Measurements from ENCODE around the gene CYCS. TPM values are rescaled to one million over a fixed set of nuclear protein-coding genes. Genes with fewer than 3 reads are reported as not detected.

Gene CYCS
- total and polyA plus RNA-seq, 2 experiments from 2014 or later = 91.3 to 155 TPM

DNA sequence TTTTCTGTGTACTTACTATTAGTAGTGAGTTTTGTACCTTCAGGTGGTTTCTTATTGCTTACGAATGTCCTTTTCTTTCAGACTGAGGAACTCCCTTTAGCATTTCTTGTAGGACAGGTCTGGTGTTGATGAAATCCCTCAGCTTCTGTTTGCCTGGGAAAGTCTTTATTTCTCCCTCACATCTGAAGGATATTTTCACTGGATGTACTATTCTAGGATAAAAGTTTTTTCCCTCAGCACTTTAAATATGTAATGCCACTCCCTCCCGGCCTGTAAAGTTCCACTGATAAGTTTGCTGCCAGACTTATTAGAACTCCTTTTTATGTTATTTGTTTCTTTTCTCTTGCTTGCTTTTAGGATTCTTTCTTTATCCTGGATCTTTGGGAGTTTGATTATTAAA is 1.7 kb upstream of the CYCS start:
- peak overlapping the region; percentile 23 for H3K4me2 ChIP-seq
- peaks cover 27% of the 10 kb centered on the region for H3K79me2 ChIP-seq
- peak overlapping the region; percentile 87 for H3K27ac ChIP-seq
- H3K9me2 ChIP-seq (replicated peaks; ENCODE audit: insufficient read depth) = no peaks in the 10 kb centered on the region
- H3K27me3 ChIP-seq = no peaks in the 10 kb centered on the region
- H2AFZ ChIP-seq = peak overlapping the region; percentile 15
- no peaks in the 10 kb centered on the region for H3K9me3 ChIP-seq (ENCODE audit: low read depth)
- no peak for DNase-seq (ENCODE audit: low spot score)
- TF ChIP-seq, protein P1, sequence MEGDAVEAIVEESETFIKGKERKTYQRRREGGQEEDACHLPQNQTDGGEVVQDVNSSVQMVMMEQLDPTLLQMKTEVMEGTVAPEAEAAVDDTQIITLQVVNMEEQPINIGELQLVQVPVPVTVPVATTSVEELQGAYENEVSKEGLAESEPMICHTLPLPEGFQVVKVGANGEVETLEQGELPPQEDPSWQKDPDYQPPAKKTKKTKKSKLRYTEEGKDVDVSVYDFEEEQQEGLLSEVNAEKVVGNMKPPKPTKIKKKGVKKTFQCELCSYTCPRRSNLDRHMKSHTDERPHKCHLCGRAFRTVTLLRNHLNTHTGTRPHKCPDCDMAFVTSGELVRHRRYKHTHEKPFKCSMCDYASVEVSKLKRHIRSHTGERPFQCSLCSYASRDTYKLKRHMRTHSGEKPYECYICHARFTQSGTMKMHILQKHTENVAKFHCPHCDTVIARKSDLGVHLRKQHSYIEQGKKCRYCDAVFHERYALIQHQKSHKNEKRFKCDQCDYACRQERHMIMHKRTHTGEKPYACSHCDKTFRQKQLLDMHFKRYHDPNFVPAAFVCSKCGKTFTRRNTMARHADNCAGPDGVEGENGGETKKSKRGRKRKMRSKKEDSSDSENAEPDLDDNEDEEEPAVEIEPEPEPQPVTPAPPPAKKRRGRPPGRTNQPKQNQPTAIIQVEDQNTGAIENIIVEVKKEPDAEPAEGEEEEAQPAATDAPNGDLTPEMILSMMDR (IDR thresholded peaks at IDR 0.05; ENCODE audit: poor library complexity) = no peak
- TF ChIP-seq EZH2 (IDR thresholded peaks at IDR 0.05; ENCODE audit: borderline replicate concordance) (no peak), EZH2phosphoT487 (IDR thresholded peaks at IDR 0.05; ENCODE audit: low read depth, severe bottlenecking, unreplicated experiment) (no peak)
- peaks cover 16% of the 10 kb centered on the region for H4K20me1 ChIP-seq (ENCODE audit: insufficient read depth, poor library complexity, severe bottlenecking)
- WGBS (ENCODE audit: low lambda C conversion rate, missing lambda C conversion rate) = 63% methylated on average over 2 of the region's 2 CpGs
- H3K4me1 ChIP-seq (ENCODE audit: insufficient read depth) = no peaks in the 10 kb centered on the region
- no peaks in the 10 kb centered on the region for H3K36me3 ChIP-seq (replicated peaks; ENCODE audit: insufficient read depth, low read depth)
- H3K4me3 ChIP-seq = no peak overlapping the region

DNA sequence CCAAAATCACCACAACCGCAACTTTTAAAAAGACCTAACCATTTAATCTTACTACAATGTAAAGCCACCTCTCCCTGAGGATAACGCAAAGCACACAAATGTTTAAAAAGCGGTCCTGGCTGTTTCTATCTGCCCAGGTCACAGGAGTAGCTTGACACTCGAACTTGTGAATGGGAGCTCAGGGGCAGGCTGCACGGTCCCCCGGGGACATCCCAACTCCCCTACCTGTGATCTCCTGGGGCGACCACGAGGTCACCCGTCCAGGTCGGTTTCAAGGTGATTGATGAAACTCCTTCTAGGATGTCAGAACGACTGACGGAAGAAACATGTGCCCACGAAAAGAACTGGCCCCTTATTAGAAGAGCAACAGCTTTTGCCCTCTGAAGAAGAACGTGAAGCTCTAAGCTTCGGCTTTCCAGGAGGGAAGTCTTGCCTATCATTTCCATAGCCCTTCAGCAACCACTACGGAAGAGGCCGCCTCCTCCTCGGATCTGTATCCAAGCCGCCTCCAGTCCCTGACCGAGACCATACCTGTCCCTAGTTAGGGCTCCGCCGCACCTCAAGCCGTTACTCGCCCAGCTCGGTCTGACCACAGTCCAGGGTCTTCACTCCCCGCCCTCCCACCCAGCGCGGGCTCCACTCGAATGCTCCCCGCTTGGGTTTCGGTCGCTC is 459 bp downstream of the CYCS start:
- H3K79me2 ChIP-seq = peaks cover 27% of the 10 kb centered on the region
- under 1% methylated on average over 31 of the region's 32 CpGs for WGBS (ENCODE audit: low lambda C conversion rate, missing lambda C conversion rate)
- peak overlapping the region; percentile 26 for H2AFZ ChIP-seq

DNA sequence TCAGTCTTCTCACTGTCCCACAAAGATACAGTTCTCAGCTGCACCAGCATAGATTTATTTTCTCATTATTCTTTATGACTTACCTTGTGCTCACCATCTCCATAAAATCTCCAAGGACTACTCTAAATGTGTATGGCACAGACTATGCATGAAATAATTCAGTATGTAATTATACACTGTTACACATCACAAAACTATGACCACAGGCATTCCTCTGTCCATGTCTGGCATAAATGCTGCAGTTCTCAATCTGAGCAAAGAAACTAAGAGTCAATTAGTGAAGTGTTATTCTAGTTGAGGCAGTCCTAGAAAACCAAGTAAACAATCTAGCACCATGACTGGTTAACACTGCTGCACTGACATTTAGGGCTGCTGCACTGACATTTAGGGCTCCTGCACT is 2.7 kb downstream of the CYCS start:
- Histone ChIP-seq H3K9me3 (ENCODE audit: low read depth) (no peaks in the 10 kb centered on the region), H3K9me2 (replicated peaks; ENCODE audit: insufficient read depth) (no peaks in the 10 kb centered on the region), H3K36me3 (replicated peaks; ENCODE audit: insufficient read depth, low read depth) (no peaks in the 10 kb centered on the region), H3K4me3 (no peak overlapping the region), H3K27ac (no peak overlapping the region), H2AFZ (no peak overlapping the region), H4K20me1 (ENCODE audit: insufficient read depth, poor library complexity, severe bottlenecking) (peaks cover 16% of the 10 kb centered on the region), H3K4me1 (ENCODE audit: insufficient read depth) (peaks cover under 1% of the 10 kb centered on the region), H3K27me3 (no peaks in the 10 kb centered on the region), H3K4me2 (no peak overlapping the region), H3K79me2 (peaks cover 27% of the 10 kb centered on the region)
- no peak for DNase-seq (ENCODE audit: low spot score)
- TF ChIP-seq EZH2phosphoT487 (IDR thresholded peaks at IDR 0.05; ENCODE audit: low read depth, severe bottlenecking, unreplicated experiment) (no peak), EZH2 (IDR thresholded peaks at IDR 0.05; ENCODE audit: borderline replicate concordance) (no peak)
- TF ChIP-seq, protein P1 (IDR thresholded peaks at IDR 0.05; ENCODE audit: poor library complexity) = no peak

More for the DNA sequence above, 459 bp downstream of the CYCS start:
- Histone ChIP-seq H3K36me3 (replicated peaks; ENCODE audit: insufficient read depth, low read depth) (no peaks in the 10 kb centered on the region), H3K9me3 (ENCODE audit: low read depth) (no peaks in the 10 kb centered on the region), H3K9me2 (replicated peaks; ENCODE audit: insufficient read depth) (no peaks in the 10 kb centered on the region), H3K4me3 (peak overlapping the region; percentile 50), H3K27ac (peak overlapping the region; percentile 92), H3K4me2 (peak overlapping the region; percentile 90), H3K4me1 (ENCODE audit: insufficient read depth) (no peaks in the 10 kb centered on the region), H3K27me3 (no peaks in the 10 kb centered on the region), H4K20me1 (ENCODE audit: insufficient read depth, poor library complexity, severe bottlenecking) (peaks cover 16% of the 10 kb centered on the region)
- DNase-seq (ENCODE audit: low spot score) = no peak
- TF ChIP-seq EZH2 (IDR thresholded peaks at IDR 0.05; ENCODE audit: borderline replicate concordance) (no peak), EZH2phosphoT487 (IDR thresholded peaks at IDR 0.05; ENCODE audit: low read depth, severe bottlenecking, unreplicated experiment) (no peak)
- TF ChIP-seq, protein P1 (IDR thresholded peaks at IDR 0.05; ENCODE audit: poor library complexity) = no peak

Data from hepatocyte (in vitro differentiated cells).